A673 (cell line): ENCODE results near the gene GON4L. TPM values are rescaled to one million over a fixed set of nuclear protein-coding genes. Genes with fewer than 3 reads are reported as not detected.
"Not testable (repeated sequence)": the region's sequence is repeated elsewhere in the genome, so short reads cannot be mapped to it uniquely, and the experiment has no call there.

Experiments used
- BruUV-seq: library from RNA; stranded (reverse); fragments of 400-500 nt; replicated peaks from 2 replicates; lab custom pipeline; 2021; lab: Mats Ljungman, UMichigan
- CTCF ChIA-PET: fragments of 300-600 bp; sonication (Branson Sonifier 250); formaldehyde crosslinking; loops from one replicate; lab custom pipeline; 2022; ENCODE audit warnings: antibody characterized with exemption; lab: Charles Lee
- POLR2A ChIA-PET: fragments of 300-600 bp; sonication (Branson Sonifier 250); formaldehyde crosslinking; loops from one replicate; lab custom pipeline; 2022; ENCODE audit warnings: antibody characterized with exemption; ENCODE audit not compliant: low non-redundant PET; lab: Charles Lee
- DNase-seq: peaks from one replicate; pipeline ENCODE4 v3.0.0-alpha.2; 2015; ENCODE audit warnings: low spot score
- H3K27ac ChIP-seq: fragments of 200-600 bp; sonication (generic); 2 replicates; pipeline ENCODE4 v1.5.1; 2016; ENCODE audit warnings: mixed run types, low read depth, mild to moderate bottlenecking, mixed read lengths, antibody characterized with exemption, low read length; ENCODE audit not compliant: poor library complexity, severe bottlenecking
- H3K27me3 ChIP-seq: fragments of 200-600 bp; sonication (generic); replicated peaks from 2 replicates; pipeline ENCODE4 v1.6.1; 2017; ENCODE audit warnings: mixed run types, low read depth, mild to moderate bottlenecking, mixed read lengths, antibody characterized with exemption, low read length; ENCODE audit not compliant: insufficient read depth, poor library complexity
- H3K36me3 ChIP-seq: fragments of 200-600 bp; sonication (generic); 2 replicates; pipeline ENCODE4 v1.6.1; 2016; ENCODE audit warnings: mixed run types, mild to moderate bottlenecking, mixed read lengths, antibody characterized with exemption, low read length; ENCODE audit not compliant: insufficient read depth, poor library complexity, severe bottlenecking
- H3K4me1 ChIP-seq: fragments of 200-600 bp; sonication (generic); 2 replicates; pipeline ENCODE4 v1.6.1; 2017; ENCODE audit warnings: mixed run types, mild to moderate bottlenecking, mixed read lengths, antibody characterized with exemption, low read length; ENCODE audit not compliant: insufficient read depth, poor library complexity, severe bottlenecking
- H3K4me3 ChIP-seq: fragments of 200-600 bp; sonication (generic); 2 replicates; pipeline ENCODE4 v1.5.1; 2016; ENCODE audit warnings: low read depth, mixed run types, mild to moderate bottlenecking, mixed read lengths, low read length; ENCODE audit not compliant: poor library complexity, severe bottlenecking
- H3K9me3 ChIP-seq: fragments of 200-600 bp; sonication (generic); 2 replicates; pipeline ENCODE4 v1.6.1; 2016; ENCODE audit warnings: mixed run types, low read depth, mild to moderate bottlenecking, mixed read lengths, antibody characterized with exemption, low read length; ENCODE audit not compliant: poor library complexity, severe bottlenecking
- EZH2 ChIP-seq: fragments of 200-600 bp; sonication (generic); IDR thresholded peaks from 2 replicates; pipeline ENCODE4 v1.6.1; 2017; ENCODE audit warnings: borderline replicate concordance, low read depth, mild to moderate bottlenecking, mixed read lengths, antibody characterized with exemption, low read length; ENCODE audit not compliant: poor library complexity, severe bottlenecking
- intact Hi-C: fragments of 100-400 bp; cut with micrococcal nuclease; formaldehyde crosslinking; loops from one replicate; pipeline ENCODE4 v1.10.0; 2022; ENCODE audit not compliant: unreplicated experiment
- total RNA-seq: library from RNA; stranded (reverse); gene quantifications from 2 replicates; pipeline ENCODE4 v1.2.3, GENCODE V29; 2021
- TF ChIP-seq, protein P1 (sequence below): fragments of 300-800, 200-600 bp; sonication (generic); conservative IDR thresholded peaks from 2 replicates; pipeline ENCODE4 v1.5.1; 2017; ENCODE audit warnings: low read depth, mild to moderate bottlenecking, antibody characterized with exemption, low read length, moderate library complexity, mixed read lengths

GON4L gene
- total RNA-seq, 1 experiment from 2014 or later: 55.7 TPM

DNA sequence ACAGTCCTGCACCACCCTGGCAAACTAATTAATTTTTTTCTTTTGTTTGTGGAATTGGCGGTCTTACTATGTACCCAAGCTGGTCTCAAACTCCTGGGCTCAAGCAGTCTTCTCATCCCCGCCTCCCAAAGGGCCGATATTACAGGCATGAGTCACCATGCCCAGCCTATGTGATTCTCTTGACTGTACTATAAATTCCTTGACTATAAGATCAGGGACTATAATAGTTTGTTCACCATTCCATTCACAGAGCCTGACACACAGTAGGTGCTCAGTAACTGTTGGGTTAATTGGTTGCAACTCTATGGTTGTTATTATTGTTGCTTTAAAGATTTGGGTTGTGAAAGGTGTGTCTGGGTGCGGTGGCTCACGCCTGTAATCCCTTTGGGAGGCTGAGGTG is 150.9 kb downstream of the GON4L start:
- POLR2A ChIA-PET: no interaction called here
- Histone ChIP-seq H3K4me1 (no peaks in the 10 kb centered on the region), H3K27me3 (no peaks in the 10 kb centered on the region), H3K27ac (no peak overlapping the region), H3K36me3 (peaks cover 15% of the 10 kb centered on the region), H3K4me3 (no peak overlapping the region), H3K9me3 (peaks cover 5% of the 10 kb centered on the region)
- BruUV-seq: no TSS peak
- TF ChIP-seq, protein P1, sequence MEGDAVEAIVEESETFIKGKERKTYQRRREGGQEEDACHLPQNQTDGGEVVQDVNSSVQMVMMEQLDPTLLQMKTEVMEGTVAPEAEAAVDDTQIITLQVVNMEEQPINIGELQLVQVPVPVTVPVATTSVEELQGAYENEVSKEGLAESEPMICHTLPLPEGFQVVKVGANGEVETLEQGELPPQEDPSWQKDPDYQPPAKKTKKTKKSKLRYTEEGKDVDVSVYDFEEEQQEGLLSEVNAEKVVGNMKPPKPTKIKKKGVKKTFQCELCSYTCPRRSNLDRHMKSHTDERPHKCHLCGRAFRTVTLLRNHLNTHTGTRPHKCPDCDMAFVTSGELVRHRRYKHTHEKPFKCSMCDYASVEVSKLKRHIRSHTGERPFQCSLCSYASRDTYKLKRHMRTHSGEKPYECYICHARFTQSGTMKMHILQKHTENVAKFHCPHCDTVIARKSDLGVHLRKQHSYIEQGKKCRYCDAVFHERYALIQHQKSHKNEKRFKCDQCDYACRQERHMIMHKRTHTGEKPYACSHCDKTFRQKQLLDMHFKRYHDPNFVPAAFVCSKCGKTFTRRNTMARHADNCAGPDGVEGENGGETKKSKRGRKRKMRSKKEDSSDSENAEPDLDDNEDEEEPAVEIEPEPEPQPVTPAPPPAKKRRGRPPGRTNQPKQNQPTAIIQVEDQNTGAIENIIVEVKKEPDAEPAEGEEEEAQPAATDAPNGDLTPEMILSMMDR: no peak
- no peak for TF ChIP-seq EZH2
- intact Hi-C loops: no loop called here
- CTCF ChIA-PET: no interaction called here
- no peak for DNase-seq

DNA sequence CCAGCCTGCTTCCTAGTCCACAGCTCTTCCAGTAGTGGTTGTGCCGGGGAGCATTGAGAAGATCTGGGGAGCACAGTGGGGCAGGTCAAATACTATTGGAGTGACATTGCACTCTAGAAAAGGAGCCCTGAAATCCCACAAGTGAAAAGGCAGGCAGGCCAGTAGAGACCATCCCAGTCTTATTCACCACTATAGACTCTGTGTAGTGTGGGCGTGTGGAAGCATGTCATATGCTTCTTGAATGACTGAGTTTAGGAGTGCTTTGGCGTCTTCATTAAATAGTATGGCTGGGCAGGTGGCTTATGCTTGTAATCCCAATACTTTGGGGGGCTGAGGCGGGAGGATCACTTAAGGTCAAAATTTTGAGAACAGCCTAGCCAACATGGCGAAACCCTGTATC is 152.6 kb downstream of the GON4L start:
- DNase-seq, CTCF ChIA-PET, H3K4me1 ChIP-seq, H3K36me3 ChIP-seq, H3K27ac ChIP-seq, H3K9me3 ChIP-seq, H3K27me3 ChIP-seq, intact Hi-C loops, POLR2A ChIA-PET, H3K4me3 ChIP-seq, BruUV-seq: not testable (repeated sequence)

DNA sequence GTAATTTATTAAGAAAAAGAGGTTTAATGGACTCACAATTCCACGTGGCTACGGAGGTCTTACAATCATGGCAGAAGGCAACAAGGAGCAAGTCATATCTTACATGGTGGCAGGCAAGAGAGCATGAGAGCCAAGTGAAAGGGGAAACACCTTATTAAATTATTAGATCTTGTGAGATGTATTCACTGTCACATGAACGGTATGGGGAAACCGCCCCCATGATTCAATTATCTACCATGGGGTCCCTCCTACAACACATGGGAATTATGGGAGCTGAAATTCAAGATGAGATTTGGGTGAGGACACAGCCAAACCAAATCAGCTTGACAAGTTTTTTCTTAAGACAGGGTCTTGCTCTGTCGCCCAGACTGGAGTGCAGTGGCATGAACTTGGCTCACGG is 153.8 kb downstream of the GON4L start:
- no peak for TF ChIP-seq EZH2
- TF ChIP-seq, protein P1: no peak
- ChIA-PET CTCF (no interaction called here), POLR2A (no interaction called here)
- Histone ChIP-seq H3K27ac (no peak overlapping the region), H3K36me3 (no peaks in the 10 kb centered on the region), H3K4me1 (no peaks in the 10 kb centered on the region), H3K9me3 (no peaks in the 10 kb centered on the region), H3K4me3 (no peak overlapping the region), H3K27me3 (no peaks in the 10 kb centered on the region)
- no TSS peak for BruUV-seq
- no peak for DNase-seq
- intact Hi-C loops: no loop called here

DNA sequence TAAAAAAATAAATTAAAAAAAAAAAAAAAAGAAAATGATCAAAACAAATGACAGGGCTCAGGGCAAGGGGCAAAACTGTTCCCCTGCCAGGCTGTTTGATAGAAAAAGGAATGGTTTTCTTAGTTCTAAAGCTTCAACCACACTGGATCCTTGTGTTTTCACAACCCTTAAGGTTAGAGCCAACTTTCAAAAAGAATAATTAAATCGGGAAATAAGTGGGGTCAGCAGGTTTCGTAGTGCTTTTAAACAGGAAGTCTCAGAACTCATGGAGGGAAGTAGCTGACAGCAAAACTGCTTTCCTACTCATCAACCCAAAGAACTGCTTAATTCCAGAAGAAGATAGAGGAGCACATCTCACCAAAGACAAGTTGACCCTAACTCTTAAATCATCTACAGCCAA is 155.3 kb downstream of the GON4L start:
- POLR2A ChIA-PET, H3K9me3 ChIP-seq, CTCF ChIA-PET, BruUV-seq, intact Hi-C loops, DNase-seq, H3K27me3 ChIP-seq, H3K27ac ChIP-seq, H3K4me1 ChIP-seq, H3K36me3 ChIP-seq, H3K4me3 ChIP-seq: not testable (repeated sequence)

Other genes starting within 250 kb of the GON4L start
- gene MSTO1, start 247.0 kb downstream of the GON4L start, total RNA-seq: 80.5 and 83.3 TPM in 2 replicates
- gene YY1AP1, start 168.4 kb downstream of the GON4L start, total RNA-seq: 58.6 and 59.3 TPM in 2 replicates
- 183 and 205 TPM in 2 replicates for gene DAP3, start 168.1 kb downstream of the GON4L start, total RNA-seq
- 10.2 and 10.6 TPM in 2 replicates for gene SYT11, start 2.4 kb upstream of the GON4L start, total RNA-seq
- gene RIT1, start 54.1 kb upstream of the GON4L start, total RNA-seq: 27.5 and 29.6 TPM in 2 replicates
- 92.7 and 93.3 TPM in 2 replicates for gene KHDC4, start 77.2 kb upstream of the GON4L start, total RNA-seq
- not detected in 2 replicates for gene RXFP4, start 84.4 kb upstream of the GON4L start, total RNA-seq
- gene ARHGEF2, start 121.3 kb upstream of the GON4L start, total RNA-seq: 148 and 161 TPM in 2 replicates
- gene SSR2, start 163.7 kb upstream of the GON4L start, total RNA-seq: 220 and 233 TPM in 2 replicates
- 66.6 and 75.2 TPM in 2 replicates for gene UBQLN4, start 196.6 kb upstream of the GON4L start, total RNA-seq
- gene LAMTOR2, start 197.6 kb upstream of the GON4L start, total RNA-seq: 52.0 and 63.6 TPM in 2 replicates
- gene RAB25, start 203.9 kb upstream of the GON4L start, total RNA-seq: 0.47 and 0.66 TPM in 2 replicates
- gene MEX3A, start 225.3 kb upstream of the GON4L start, total RNA-seq: 90.0 and 92.5 TPM in 2 replicates